Type B pancreatic cell (in vitro differentiated cells): ENCODE results near the gene ZFYVE27. TPM values are rescaled to one million over a fixed set of nuclear protein-coding genes. Genes with fewer than 3 reads are reported as not detected.

Experiments used
- DNase-seq: peaks from one replicate; pipeline ENCODE4 v3.0.0; 2021; ENCODE audit warnings: mixed read lengths; ENCODE audit not compliant: unreplicated experiment; ENCODE audit errors: extremely low spot score
- H3K27ac Mint-ChIP-seq: 2 replicates; pipeline ENCODE4 v1.8.0; 2021; ENCODE audit warnings: mild to moderate bottlenecking, mixed read lengths
- H3K27me3 Mint-ChIP-seq: 2 replicates; pipeline ENCODE4 v1.8.0; 2021; ENCODE audit warnings: mixed read lengths
- H3K36me3 Mint-ChIP-seq: 2 replicates; pipeline ENCODE4 v1.8.0; 2021; ENCODE audit warnings: mixed read lengths
- H3K4me1 Mint-ChIP-seq: one replicate; pipeline ENCODE4 v1.8.0; 2021; ENCODE audit warnings: mixed read lengths; ENCODE audit not compliant: unreplicated experiment
- H3K4me3 Mint-ChIP-seq: 2 replicates; pipeline ENCODE4 v1.8.0; 2021; ENCODE audit warnings: mild to moderate bottlenecking, mixed read lengths
- H3K9me3 Mint-ChIP-seq: 2 replicates; pipeline ENCODE4 v1.8.0; 2021; ENCODE audit warnings: mixed read lengths
- total RNA-seq: library from RNA; stranded (reverse); gene quantifications from 2 replicates; pipeline ENCODE4 v1.2.1, GENCODE V29; 2021; ENCODE audit warnings: low replicate concordance
- TF ChIP-seq, protein P1 (sequence below): fragments of 200-600 bp; sonication (generic); conservative IDR thresholded peaks from 2 replicates; pipeline ENCODE4 v1.5.0; 2021; ENCODE audit warnings: antibody characterized with exemption, mild to moderate bottlenecking

Gene ZFYVE27
- total RNA-seq, 1 donor from 2014 or later = 25.6 TPM

- no peak for DNase-seq
- Mint-ChIP-seq H3K4me1 (peaks cover 6% of the 10 kb centered on the region), H3K27me3 (peaks cover 43% of the 10 kb centered on the region), H3K36me3 (no peaks in the 10 kb centered on the region), H3K9me3 (no peaks in the 10 kb centered on the region), H3K4me3 (no peak overlapping the region), H3K27ac (no peak overlapping the region)
- TF ChIP-seq, protein P1, sequence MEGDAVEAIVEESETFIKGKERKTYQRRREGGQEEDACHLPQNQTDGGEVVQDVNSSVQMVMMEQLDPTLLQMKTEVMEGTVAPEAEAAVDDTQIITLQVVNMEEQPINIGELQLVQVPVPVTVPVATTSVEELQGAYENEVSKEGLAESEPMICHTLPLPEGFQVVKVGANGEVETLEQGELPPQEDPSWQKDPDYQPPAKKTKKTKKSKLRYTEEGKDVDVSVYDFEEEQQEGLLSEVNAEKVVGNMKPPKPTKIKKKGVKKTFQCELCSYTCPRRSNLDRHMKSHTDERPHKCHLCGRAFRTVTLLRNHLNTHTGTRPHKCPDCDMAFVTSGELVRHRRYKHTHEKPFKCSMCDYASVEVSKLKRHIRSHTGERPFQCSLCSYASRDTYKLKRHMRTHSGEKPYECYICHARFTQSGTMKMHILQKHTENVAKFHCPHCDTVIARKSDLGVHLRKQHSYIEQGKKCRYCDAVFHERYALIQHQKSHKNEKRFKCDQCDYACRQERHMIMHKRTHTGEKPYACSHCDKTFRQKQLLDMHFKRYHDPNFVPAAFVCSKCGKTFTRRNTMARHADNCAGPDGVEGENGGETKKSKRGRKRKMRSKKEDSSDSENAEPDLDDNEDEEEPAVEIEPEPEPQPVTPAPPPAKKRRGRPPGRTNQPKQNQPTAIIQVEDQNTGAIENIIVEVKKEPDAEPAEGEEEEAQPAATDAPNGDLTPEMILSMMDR = no peak
Measured at GRCh38 chr10:97778452-97779302, 41.7 kb downstream of the ZFYVE27 start.

- Mint-ChIP-seq H3K9me3 (no peaks in the 10 kb centered on the region), H3K36me3 (no peaks in the 10 kb centered on the region), H3K27me3 (peaks cover 36% of the 10 kb centered on the region), H3K4me1 (peaks cover 6% of the 10 kb centered on the region), H3K27ac (no peak overlapping the region), H3K4me3 (no peak overlapping the region)
- no peak for DNase-seq
- TF ChIP-seq, protein P1 = no peak
Measured at GRCh38 chr10:97779492-97779891, 42.6 kb downstream of the ZFYVE27 start.

- peaks cover 6% of the 10 kb centered on the region for H3K4me1 Mint-ChIP-seq
- H3K36me3 Mint-ChIP-seq = no peaks in the 10 kb centered on the region
- H3K27ac Mint-ChIP-seq = no peak overlapping the region
- H3K9me3 Mint-ChIP-seq = no peaks in the 10 kb centered on the region
- TF ChIP-seq, protein P1 = no peak
- DNase-seq = no peak
- peaks cover 32% of the 10 kb centered on the region for H3K27me3 Mint-ChIP-seq
- no peak overlapping the region for H3K4me3 Mint-ChIP-seq
Measured at GRCh38 chr10:97779975-97780374, 43.0 kb downstream of the ZFYVE27 start.

DNA sequence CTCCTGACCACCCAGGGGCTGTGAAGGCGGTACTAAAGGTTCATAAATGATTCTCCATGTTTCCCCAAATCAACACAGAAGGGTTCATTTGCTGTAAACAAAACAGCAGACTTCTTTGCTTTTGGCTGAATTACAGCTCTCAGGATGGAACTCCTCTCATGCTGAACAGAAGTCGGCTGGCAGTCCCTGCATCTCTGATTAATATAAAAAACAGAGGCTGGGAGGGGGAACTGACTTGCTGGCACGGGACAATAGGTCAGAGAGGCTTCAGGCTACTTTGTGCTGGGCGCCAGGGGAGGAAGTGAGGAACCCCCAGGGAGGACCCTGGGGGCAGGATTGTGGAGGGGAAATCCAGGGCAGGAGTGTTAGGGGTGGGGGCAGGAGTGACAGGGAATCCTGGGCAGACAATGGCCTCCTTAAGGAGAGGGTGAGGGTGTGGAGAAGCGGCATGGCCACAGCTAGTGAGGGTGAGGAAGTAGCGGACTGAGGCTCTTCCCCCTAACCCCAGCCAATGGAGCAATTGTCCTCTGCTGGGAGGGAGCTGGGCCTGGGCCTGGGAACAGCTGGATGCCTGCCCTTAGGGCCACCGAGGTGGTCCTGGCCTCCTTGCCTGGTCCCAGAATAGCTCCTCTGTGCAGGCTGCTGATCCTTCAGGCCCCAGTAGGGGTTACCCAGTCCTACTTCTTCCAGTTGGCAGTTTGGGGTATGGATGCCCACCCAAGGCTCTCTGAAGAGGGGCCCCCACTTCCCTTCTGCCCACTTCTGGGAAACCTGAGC is 44.1 kb downstream of the ZFYVE27 start:
- peaks cover 6% of the 10 kb centered on the region for H3K4me1 Mint-ChIP-seq
- H3K36me3 Mint-ChIP-seq = no peaks in the 10 kb centered on the region
- no peak for DNase-seq
- no peak overlapping the region for H3K4me3 Mint-ChIP-seq
- TF ChIP-seq, protein P1 = no peak
- no peak overlapping the region for H3K27ac Mint-ChIP-seq
- H3K27me3 Mint-ChIP-seq = peaks cover 21% of the 10 kb centered on the region
- H3K9me3 Mint-ChIP-seq = no peaks in the 10 kb centered on the region

GRCh38 chr10:97781618-97782331 is 44.8 kb downstream of the ZFYVE27 start:
- no peaks in the 10 kb centered on the region for H3K9me3 Mint-ChIP-seq
- H3K4me3 Mint-ChIP-seq = no peak overlapping the region
- H3K27me3 Mint-ChIP-seq = peaks cover 26% of the 10 kb centered on the region
- no peaks in the 10 kb centered on the region for H3K36me3 Mint-ChIP-seq
- H3K4me1 Mint-ChIP-seq = peaks cover 6% of the 10 kb centered on the region
- DNase-seq = no peak
- TF ChIP-seq, protein P1 = no peak
- H3K27ac Mint-ChIP-seq = no peak overlapping the region
